OCI-LY3 (cell line): Measurements from ENCODE around the gene POU2F1.
A peak's percentile ranks its signal among the peaks of the same experiment; 100 is the strongest.

Experiments used
- H2AFZ ChIP-seq: fragments of 200-600, 300-600 bp; shearing (Covaris generic); 2 replicates; pipeline ENCODE4 v1.6.0; 2014; ENCODE audit warnings: antibody characterized with exemption, low read depth, low read length
- H3K27ac ChIP-seq: fragments of 200-600, 300-600 bp; sonication (generic); 2 replicates; pipeline ENCODE4 v1.5.1; 2014; ENCODE audit warnings: mild to moderate bottlenecking, low read length, moderate library complexity, mixed read lengths
- H3K27me3 ChIP-seq: fragments of 200-600, 300-600 bp; sonication (generic); 2 replicates; pipeline ENCODE4 v1.6.1; 2014; ENCODE audit warnings: low read depth, low read length, mixed read lengths
- H3K36me3 ChIP-seq: fragments of 200-600, 300-600 bp; sonication (generic); replicated peaks from 2 replicates; pipeline ENCODE3; 2014; ENCODE audit warnings: low read depth, low read length, mixed read lengths
- H3K4me1 ChIP-seq: fragments of 300-600, 200-600 bp; sonication (generic); 2 replicates; pipeline ENCODE4 v1.6.1; 2014; ENCODE audit warnings: low read length, mixed read lengths
- H3K4me2 ChIP-seq: fragments of 200-600, 300-600 bp; sonication (generic); 2 replicates; pipeline ENCODE4 v1.6.1; 2014; ENCODE audit warnings: low read length, mixed read lengths
- H3K4me3 ChIP-seq: fragments of 300-600, 200-600 bp; sonication (generic); 2 replicates; pipeline ENCODE4 v1.5.1; 2014; ENCODE audit warnings: antibody characterized with exemption, mild to moderate bottlenecking, low read length, moderate library complexity
- H3K79me2 ChIP-seq: fragments of 300-600, 200-600 bp; shearing (Covaris generic); 2 replicates; pipeline ENCODE4 v1.6.1; 2014; ENCODE audit warnings: mild to moderate bottlenecking, low read length, mixed read lengths
- H3K9ac ChIP-seq: fragments of 300-600, 200-600 bp; shearing (Covaris generic); 2 replicates; pipeline ENCODE4 v1.6.0; 2014; ENCODE audit warnings: mild to moderate bottlenecking, low read length, moderate library complexity
- H3K9me3 ChIP-seq: fragments of 200-600, 300-600 bp; shearing (Covaris generic); 2 replicates; pipeline ENCODE4 v1.6.1; 2014; ENCODE audit warnings: low read length, mixed read lengths; ENCODE audit not compliant: insufficient read depth
- H4K20me1 ChIP-seq: fragments of 200-600, 300-600 bp; sonication (generic); 2 replicates; pipeline ENCODE4 v1.6.1; 2016; ENCODE audit warnings: low read length, mixed read lengths; ENCODE audit not compliant: insufficient read depth
- EZH2phosphoT487 ChIP-seq: fragments of 200-600 bp; shearing (Covaris generic); IDR thresholded peaks from 2 replicates; pipeline ENCODE4 v1.6.1; 2018; ENCODE audit warnings: antibody characterized with exemption, mixed run types, low read depth
- TF ChIP-seq, protein P1 (sequence below): fragments of 200-600, 300-600 bp; sonication (generic); IDR thresholded peaks from 2 replicates; pipeline ENCODE4 v1.5.1; 2014; ENCODE audit warnings: antibody characterized with exemption, low read length, low read depth

Gene POU2F1

DNA sequence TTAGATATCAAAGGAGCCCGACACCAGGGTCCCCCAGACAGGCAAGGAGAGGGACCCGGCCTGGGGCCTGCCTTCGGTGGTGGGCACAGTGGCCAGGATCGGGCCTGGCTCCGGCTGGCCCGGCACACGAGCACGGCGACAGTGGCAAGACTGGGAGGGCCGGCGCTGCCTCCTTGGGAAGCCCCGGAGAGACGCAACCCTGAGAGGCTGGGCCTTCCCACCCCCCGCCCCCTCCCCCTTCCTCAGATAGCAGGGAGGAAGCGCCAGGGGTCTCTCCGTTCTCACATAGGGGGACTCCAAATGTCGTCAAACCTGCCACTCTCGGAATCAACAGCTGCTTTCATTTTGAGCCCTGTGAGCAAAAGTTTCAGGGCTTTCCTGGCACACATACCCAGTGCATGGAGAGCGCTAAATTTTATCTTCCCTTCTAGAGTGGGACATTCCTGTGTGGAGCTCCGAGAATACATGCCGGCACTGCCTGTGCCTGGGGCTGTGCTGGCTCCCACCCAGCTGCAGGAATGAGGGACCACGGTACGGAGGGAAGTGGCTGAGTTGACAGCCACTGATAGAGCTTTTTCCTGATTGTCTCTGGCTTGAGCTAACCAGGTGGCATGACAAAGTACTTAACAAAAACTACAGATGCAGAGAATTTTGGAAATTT, 235.2 kb downstream of the POU2F1 start:
- Histone ChIP-seq H3K27me3 (peaks cover 39% of the 10 kb centered on the region), H3K27ac (no peak overlapping the region), H4K20me1 (no peaks in the 10 kb centered on the region), H3K4me1 (peaks cover 7% of the 10 kb centered on the region), H3K9ac (peak overlapping the region; percentile 77), H3K36me3 (no peaks in the 10 kb centered on the region), H2AFZ (peak overlapping the region; percentile 84), H3K79me2 (no peaks in the 10 kb centered on the region), H3K4me2 (peak overlapping the region; percentile 93), H3K9me3 (no peaks in the 10 kb centered on the region), H3K4me3 (peak overlapping the region; percentile 90)
- TF ChIP-seq, protein P1, sequence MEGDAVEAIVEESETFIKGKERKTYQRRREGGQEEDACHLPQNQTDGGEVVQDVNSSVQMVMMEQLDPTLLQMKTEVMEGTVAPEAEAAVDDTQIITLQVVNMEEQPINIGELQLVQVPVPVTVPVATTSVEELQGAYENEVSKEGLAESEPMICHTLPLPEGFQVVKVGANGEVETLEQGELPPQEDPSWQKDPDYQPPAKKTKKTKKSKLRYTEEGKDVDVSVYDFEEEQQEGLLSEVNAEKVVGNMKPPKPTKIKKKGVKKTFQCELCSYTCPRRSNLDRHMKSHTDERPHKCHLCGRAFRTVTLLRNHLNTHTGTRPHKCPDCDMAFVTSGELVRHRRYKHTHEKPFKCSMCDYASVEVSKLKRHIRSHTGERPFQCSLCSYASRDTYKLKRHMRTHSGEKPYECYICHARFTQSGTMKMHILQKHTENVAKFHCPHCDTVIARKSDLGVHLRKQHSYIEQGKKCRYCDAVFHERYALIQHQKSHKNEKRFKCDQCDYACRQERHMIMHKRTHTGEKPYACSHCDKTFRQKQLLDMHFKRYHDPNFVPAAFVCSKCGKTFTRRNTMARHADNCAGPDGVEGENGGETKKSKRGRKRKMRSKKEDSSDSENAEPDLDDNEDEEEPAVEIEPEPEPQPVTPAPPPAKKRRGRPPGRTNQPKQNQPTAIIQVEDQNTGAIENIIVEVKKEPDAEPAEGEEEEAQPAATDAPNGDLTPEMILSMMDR: no peak
- no peak for TF ChIP-seq EZH2phosphoT487

DNA sequence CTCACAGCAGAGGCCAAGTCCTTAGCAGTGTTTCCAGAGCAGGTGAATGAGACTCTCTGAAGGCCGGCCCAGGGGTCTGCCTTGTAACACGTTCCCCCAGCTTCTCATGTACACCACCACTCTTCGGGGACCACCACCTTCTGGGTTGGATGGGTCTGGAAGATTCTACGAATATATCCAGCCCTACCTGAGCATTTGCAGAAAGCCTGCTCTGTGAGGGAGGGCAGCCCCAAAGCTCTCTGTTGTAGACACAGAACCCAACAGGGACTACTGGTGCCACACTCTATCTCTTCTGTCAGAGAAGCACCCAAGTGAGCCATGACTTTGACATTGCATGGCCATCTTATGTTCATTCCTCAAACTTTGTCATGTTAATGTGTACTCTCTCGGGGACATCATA, 235.8 kb downstream of the POU2F1 start:
- H3K27ac ChIP-seq: no peak overlapping the region
- H3K4me3 ChIP-seq: peak overlapping the region; percentile 90; the same call in 1 of the 2 replicates
- no peaks in the 10 kb centered on the region for H3K36me3 ChIP-seq
- TF ChIP-seq, protein P1: no peak
- no peak for TF ChIP-seq EZH2phosphoT487
- H4K20me1 ChIP-seq: no peaks in the 10 kb centered on the region
- no peak overlapping the region for H3K9ac ChIP-seq
- no peaks in the 10 kb centered on the region for H3K9me3 ChIP-seq
- no peaks in the 10 kb centered on the region for H3K79me2 ChIP-seq
- peaks cover 39% of the 10 kb centered on the region for H3K27me3 ChIP-seq
- no peak overlapping the region for H2AFZ ChIP-seq
- peaks cover 6% of the 10 kb centered on the region; the same call in 1 of the 2 replicates for H3K4me1 ChIP-seq
- H3K4me2 ChIP-seq: peak overlapping the region; percentile 93; the same call in 1 of the 2 replicates

DNA sequence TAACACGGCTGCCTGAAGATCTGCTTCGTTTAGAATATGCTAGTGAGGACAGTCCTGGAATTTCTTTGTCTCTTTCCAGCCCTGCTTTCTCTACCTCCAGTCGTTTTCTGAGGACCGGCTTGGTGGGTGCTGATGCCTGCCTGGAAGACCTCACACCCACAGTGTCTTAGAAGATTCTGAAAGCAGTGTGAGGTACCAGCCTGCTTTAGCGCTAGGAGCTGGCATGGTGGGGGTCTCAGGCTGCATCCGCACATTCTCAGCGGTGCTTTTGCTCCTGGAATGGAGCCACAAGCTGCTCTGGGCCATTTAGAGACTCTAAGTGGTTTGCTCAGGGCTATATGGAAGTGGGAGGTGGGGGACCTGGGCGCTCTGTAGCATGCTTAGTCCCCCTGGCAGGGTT, 236.2 kb downstream of the POU2F1 start:
- Histone ChIP-seq H3K27me3 (peaks cover 39% of the 10 kb centered on the region), H3K9me3 (no peaks in the 10 kb centered on the region), H3K36me3 (no peaks in the 10 kb centered on the region), H3K79me2 (no peaks in the 10 kb centered on the region), H3K4me1 (peaks cover 6% of the 10 kb centered on the region; the same call in 1 of the 2 replicates), H2AFZ (no peak overlapping the region), H3K4me3 (no peak overlapping the region), H3K4me2 (no peak overlapping the region), H4K20me1 (no peaks in the 10 kb centered on the region), H3K9ac (no peak overlapping the region), H3K27ac (no peak overlapping the region)
- no peak for TF ChIP-seq EZH2phosphoT487
- TF ChIP-seq, protein P1: no peak

DNA sequence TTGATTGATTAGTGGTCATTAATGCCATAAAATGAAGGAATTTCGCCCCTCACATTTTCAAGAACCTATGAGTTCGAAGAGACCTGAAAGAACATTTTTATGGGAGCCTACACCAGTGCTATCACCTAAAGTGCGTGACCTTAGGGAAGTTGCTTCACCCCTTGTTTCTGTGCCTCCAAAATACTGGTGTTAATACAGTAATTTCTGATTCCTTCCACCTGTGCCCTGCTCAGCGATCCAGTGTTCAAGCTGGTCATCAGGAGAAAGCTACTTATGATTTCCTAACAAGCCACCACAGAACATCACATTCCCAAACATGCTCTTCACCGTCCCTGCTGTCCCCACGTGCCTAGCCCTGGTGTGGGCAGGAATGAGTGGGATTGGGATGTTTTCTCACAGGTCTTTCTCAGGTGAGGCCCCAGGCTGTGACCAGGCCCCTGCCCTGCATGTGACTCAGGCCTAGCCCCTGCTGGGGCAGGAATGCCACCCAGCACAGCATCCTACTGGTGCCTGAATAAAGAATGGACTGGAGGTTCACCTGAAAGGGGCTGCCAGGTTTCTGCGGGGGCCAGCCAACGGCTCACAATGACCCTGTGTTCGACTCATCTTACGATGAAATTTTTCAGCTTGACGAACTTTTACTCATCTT, 237.4 kb downstream of the POU2F1 start:
- no peak overlapping the region for H3K27ac ChIP-seq
- no peak overlapping the region for H3K9ac ChIP-seq
- no peak overlapping the region for H3K4me3 ChIP-seq
- H3K36me3 ChIP-seq: no peaks in the 10 kb centered on the region
- H3K9me3 ChIP-seq: no peaks in the 10 kb centered on the region
- H4K20me1 ChIP-seq: no peaks in the 10 kb centered on the region
- H3K27me3 ChIP-seq: peaks cover 35% of the 10 kb centered on the region
- H3K79me2 ChIP-seq: no peaks in the 10 kb centered on the region
- TF ChIP-seq EZH2phosphoT487: no peak
- TF ChIP-seq, protein P1: no peak
- no peak overlapping the region for H3K4me2 ChIP-seq
- peaks cover 6% of the 10 kb centered on the region; the same call in 1 of the 2 replicates for H3K4me1 ChIP-seq
- H2AFZ ChIP-seq: no peak overlapping the region
